Stimulated activated CD4-positive, alpha-beta T cell treated with anti-CD3 and anti-CD28 coated beads, TNF-alpha, amount 100 ng/mL, for 4 hours (primary cell): ENCODE measurements around the gene CCDC51.
"Not testable (repeated sequence)": the region's sequence is repeated elsewhere in the genome, so short reads cannot be mapped to it uniquely, and the experiment has no call there.

Experiments used
- DNase-seq, 3 experiments: peaks; one replicate each; pipeline ENCODE4 v3.0.0-alpha.2; 2020; ENCODE audit warnings: low read depth in 3 of 3

CCDC51 gene

GRCh38 chr3:48439820-48440589 lies at the start of gene CCDC51, which contains the start of gene TMA7:
CCDC51 (minus strand) TSS chr3:48440119; CDS start chr3:48435128, 4,991 bp downstream.
TMA7 (plus strand) TSS chr3:48440257; CDS start chr3:48440297, 40 bp downstream.
- peak; percentile 93 to 97 (median 96) for DNase-seq

DNA sequence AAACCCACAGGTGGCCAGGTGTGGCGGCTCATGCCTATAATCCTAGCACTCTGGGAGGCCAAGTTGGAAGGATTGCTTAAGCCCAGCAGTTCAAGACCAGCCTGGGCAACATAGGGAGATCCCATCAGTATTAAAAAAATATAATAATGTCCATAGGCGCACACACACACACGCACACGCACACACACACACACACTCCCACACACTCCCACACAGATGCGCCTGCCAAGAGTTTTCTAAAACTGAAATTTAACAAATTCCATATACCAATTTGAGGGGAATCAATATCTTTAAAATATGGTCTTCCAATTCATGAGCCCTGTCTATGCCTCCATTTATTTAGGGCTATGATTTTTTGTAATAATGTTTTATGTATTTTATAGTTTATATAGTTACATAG lies 47.0 kb upstream of the CCDC51 start:
- DNase-seq: no peak

GRCh38 chr3:48482822-48483221 lies 42.9 kb upstream of the CCDC51 start:
- DNase-seq: not testable (repeated sequence)

- not testable (repeated sequence) for DNase-seq
Measured at GRCh38 chr3:48480891-48481290, 41.0 kb upstream of the CCDC51 start.

- peak in 1 of 3 experiments; percentile 37 for DNase-seq
Measured at GRCh38 chr3:48478626-48479555, 39.0 kb upstream of the CCDC51 start.

DNA sequence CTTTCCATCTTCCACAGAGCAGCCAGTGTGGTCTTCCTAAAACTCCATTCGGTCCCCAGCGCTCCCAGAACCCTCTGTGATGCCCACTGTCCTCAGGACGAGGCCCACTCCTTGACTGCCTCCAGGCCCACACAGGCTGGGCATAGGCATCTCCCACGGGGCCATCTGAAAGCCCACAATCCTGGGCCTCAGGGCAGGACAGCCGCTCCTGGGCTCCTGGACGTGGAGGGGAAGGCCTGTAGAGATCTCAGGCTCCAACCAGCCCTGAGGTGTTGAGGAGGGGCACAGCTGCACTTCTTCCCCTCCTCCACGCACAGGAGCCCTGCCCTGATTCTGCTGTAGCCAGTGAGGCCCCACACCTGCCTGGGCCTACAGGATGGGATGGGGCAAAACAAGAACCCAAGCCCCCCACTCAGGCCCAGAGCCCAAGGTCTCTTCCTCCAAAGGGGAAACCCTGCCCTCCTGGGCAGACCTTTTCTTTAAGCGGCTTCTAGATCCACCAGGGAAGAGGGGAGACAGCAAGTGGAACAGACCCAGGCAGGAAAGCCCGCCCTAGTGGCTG lies 38.1 kb upstream of the CCDC51 start:
- DNase-seq: no peak

DNA sequence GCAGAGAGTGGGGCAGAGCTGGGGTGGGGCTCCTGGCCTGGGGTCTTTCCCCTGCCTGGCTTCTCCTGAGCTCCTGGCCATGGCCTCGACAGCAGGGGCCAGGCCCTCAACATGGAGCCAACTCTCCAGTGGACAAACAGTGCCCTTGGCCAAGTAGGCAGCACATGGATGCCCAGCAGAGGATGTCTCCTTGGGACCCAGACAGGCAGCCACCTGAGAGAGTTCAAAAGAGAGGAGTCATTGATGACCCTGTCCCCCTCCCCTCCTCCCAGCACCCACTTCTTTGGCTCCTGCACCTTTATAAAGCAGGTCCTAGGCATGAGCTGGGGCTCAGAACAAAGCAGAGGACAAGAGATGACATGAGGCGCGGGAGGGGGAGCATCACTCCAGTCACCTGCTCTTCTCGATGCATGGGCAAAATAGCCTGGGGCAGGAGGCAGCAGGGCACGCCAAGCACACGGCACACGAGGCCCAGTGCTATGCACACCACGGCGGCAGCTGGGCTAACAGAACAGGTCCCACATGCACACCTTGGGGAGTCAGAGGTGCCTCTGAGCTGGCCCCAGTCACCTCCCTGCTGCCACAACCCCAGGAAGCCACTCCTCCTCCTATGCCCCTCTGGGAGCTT lies 36.6 kb upstream of the CCDC51 start:
- DNase-seq: no peak

DNA sequence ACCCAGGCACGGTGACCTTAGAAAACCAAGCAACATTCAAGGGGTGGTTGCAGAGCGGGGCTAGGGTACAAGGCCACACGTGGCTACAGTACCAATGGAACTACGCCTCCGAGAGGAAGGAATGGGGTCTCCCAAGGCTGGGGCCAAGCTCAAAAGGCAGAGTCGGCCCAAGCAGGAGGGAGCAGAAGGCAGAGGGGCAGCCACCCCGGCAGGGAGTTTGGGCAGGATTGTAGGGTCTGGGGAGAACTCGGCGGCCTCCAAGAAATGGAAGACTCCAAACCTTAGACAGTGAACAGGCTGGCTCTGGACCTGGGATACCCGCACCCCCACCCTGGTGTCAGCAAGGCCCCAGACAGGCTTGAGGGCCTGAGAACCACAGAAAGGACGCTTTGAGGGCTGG lies 35.3 kb upstream of the CCDC51 start:
- DNase-seq: no peak

DNA sequence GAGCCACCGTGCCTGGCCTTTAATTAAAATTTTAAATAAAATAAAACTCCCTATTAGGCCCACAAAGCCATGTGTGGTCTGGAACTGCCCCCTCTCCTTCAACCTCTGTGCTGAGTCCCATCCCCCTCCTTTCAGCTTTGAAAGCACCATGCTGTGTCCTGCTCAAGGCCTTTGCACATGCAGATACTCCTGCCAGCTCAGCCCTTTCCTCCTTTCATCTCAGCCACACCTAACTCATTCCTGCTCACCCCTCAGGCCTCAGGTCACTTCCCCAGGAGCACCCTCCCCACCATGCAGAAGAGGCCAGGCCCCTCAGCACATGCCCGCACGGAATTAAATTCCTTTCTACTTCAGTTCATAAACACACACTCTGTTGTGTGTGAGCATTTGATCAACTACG lies 34.7 kb upstream of the CCDC51 start:
- no peak for DNase-seq

- not testable (repeated sequence) for DNase-seq
Measured at GRCh38 chr3:48474031-48474430, 34.1 kb upstream of the CCDC51 start.

DNA sequence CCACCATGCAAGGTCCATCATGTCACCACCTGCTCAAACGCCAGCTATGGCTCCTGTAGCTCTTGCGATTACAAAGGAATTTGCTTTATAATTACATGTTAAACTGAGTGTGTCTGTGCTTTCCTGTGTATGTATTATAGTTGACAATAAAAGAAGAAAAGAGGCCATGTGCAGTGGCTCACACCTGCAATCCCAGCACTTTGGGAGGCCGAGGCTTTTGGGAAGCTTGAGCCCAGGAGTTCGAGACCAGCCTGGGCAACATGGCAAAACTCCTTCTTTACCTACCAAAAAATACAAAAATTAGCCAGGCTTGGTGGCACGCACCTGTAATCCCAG lies 33.7 kb upstream of the CCDC51 start:
- no peak for DNase-seq

DNA sequence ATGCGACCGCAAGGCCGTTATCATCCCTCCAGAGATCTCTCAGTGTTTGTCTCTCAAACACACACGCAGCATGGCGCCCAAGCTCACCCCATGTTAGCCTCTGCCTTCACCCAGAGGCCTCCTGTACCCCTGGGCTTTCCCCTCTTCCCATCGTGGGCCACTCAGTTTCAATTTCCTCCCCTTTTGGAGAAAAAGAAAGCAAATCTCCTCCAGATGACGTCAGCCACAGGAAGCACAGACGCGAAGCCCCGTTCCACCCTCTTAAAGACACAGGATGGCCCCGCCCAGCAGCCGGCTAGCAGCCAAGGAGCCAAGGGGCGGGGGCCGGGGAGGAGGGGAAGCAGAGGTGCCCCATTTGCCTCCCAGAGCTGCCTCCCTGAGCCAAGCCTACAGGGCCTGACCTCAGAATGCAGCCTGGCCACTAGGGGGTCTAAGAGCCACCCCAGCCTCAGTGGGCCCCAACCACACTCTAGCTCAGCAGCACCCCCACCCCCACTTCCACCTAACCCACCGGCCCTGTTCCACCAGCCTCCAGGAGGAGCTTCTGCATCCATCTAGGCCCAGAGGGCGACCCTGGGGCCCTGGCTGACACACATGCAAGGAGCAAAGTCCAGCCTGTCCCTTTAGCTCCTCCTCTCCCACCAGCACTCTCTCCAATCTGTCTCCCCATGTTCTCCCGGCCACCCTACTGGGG lies 33.2 kb upstream of the CCDC51 start:
- DNase-seq: peak; percentile 86 to 92 (median 92)

DNA sequence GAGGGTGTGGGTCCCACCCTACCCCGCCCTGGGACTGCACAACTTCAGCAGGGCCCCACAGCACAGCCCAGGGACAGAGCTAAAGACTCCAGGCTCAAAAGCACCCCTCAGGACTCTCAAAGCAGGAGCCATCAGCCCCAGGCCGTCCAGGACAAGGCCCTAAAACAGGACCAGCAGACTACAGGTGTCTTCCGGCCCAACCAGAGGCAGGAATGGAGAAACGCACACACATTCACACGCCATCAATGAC lies 32.7 kb upstream of the CCDC51 start:
- no peak for DNase-seq

GRCh38 chr3:48470286-48470685 lies 30.4 kb upstream of the CCDC51 start:
- DNase-seq: no peak

- DNase-seq: no peak
Measured at GRCh38 chr3:48469046-48469915, 29.4 kb upstream of the CCDC51 start.

GRCh38 chr3:48468329-48468731 lies 28.4 kb upstream of the CCDC51 start:
- no peak for DNase-seq

DNA sequence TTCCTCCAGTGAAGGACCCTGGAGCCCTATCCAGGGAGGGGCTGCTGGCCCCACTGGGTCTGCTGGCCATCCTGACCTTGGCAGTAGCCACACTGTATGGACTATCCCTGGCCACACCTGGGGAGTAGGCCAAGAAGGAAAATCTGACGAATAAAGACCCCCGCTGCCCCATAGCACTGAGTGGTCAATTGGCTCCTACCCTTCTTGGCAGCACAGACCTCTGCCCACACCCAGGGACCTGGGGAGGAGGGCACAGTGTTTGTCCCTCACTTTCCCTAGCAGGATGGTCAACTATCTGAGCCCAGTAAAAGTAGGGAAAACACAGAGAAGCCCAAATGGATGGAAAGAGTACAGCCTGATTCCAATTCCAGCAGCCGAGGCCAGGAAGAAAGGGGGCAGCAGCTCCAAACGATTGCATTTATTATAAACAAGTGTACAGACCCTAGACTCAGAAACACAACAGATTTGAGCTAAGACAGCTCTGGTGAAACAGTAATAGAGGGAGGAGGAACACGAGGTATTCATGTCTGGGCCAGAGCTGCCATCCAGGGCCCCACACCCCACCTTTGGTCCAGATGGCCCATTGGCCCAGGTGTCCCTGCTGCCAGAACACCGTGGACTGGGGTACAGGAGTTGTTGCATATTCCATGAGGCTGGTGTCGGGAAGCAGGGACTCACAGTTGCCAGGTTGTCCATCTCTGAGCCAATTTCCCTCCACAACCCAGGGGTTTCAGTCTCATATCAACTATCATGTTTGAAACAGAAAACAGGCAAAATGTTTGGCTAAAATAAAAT lies 27.8 kb upstream of the CCDC51 start:
- DNase-seq: no peak

DNA sequence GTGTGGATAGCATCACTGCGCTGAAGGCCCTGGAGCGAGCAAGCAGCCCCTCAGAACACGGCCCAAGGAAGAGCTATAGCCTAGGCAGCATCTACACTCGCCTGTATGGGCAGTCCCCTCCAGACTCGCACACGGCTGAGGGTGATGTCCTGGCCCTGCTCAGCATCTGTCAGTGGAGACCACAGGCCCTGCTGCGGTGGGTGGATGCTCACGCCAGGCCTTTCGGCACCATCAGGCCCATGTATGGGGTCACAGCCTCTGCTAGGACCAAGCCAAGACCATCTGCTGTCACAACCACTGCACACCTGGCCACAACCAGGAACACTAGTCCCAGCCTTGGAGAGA lies 27.2 kb upstream of the CCDC51 start:
- DNase-seq: no peak

- DNase-seq: no peak
Measured at GRCh38 chr3:48466386-48467109, 26.6 kb upstream of the CCDC51 start.
